NCI-H1105 (cell line): ENCODE results near the gene HS3ST2.
"Not testable (repeated sequence)": the region's sequence is repeated elsewhere in the genome, so short reads cannot be mapped to it uniquely, and the experiment has no call there.

Experiments used
- DNase-seq: peaks from one replicate; lab custom pipeline; 2025; lab: John Stamatoyannopoulos, UW

HS3ST2 gene

GRCh38 chr16:22878955-22879354, 65.0 kb downstream of the HS3ST2 start:
- DNase-seq: no peak

- no peak for DNase-seq
Measured at GRCh38 chr16:22879466-22879865, 65.5 kb downstream of the HS3ST2 start.

GRCh38 chr16:22882981-22883380, 69.0 kb downstream of the HS3ST2 start:
- DNase-seq: no peak

GRCh38 chr16:22885951-22886350, 72.0 kb downstream of the HS3ST2 start:
- no peak for DNase-seq

GRCh38 chr16:22886927-22887326, 73.0 kb downstream of the HS3ST2 start:
- no peak for DNase-seq

GRCh38 chr16:22887445-22887844, 73.5 kb downstream of the HS3ST2 start:
- no peak for DNase-seq

GRCh38 chr16:22888791-22889190, 74.8 kb downstream of the HS3ST2 start:
- no peak for DNase-seq

GRCh38 chr16:22890976-22891375, 77.0 kb downstream of the HS3ST2 start:
- peak; percentile 71 for DNase-seq

- no peak for DNase-seq
Measured at GRCh38 chr16:22897184-22897583, 83.2 kb downstream of the HS3ST2 start.

GRCh38 chr16:22898131-22898530, 84.2 kb downstream of the HS3ST2 start:
- peak; percentile 59 for DNase-seq

GRCh38 chr16:22898874-22899348, 84.9 kb downstream of the HS3ST2 start:
- peak; percentile 84 for DNase-seq

- not testable (repeated sequence) for DNase-seq
Measured at GRCh38 chr16:22899567-22899966, 85.6 kb downstream of the HS3ST2 start.

- no peak for DNase-seq
Measured at GRCh38 chr16:22900863-22901262, 86.9 kb downstream of the HS3ST2 start.

- DNase-seq: no peak
Measured at GRCh38 chr16:22901563-22901962, 87.6 kb downstream of the HS3ST2 start.

GRCh38 chr16:22903716-22904115, 89.8 kb downstream of the HS3ST2 start:
- DNase-seq: no peak

GRCh38 chr16:22912654-22913053, 98.7 kb downstream of the HS3ST2 start:
- no peak for DNase-seq

- no peak for DNase-seq
Measured at GRCh38 chr16:22915003-22915402, 101.0 kb downstream of the HS3ST2 start.

- no peak for DNase-seq
Measured at GRCh38 chr16:22923491-22923890, 109.5 kb downstream of the HS3ST2 start.

- peak; percentile 80 for DNase-seq
Measured at GRCh38 chr16:22924492-22924891, 110.5 kb downstream of the HS3ST2 start.

- no peak for DNase-seq
Measured at GRCh38 chr16:22926105-22926751, 112.3 kb downstream of the HS3ST2 start.

GRCh38 chr16:22927306-22927705, 113.3 kb downstream of the HS3ST2 start:
- no peak for DNase-seq

GRCh38 chr16:22928882-22929435, 115.0 kb downstream of the HS3ST2 start:
- no peak for DNase-seq

GRCh38 chr16:22929461-22929860, 115.5 kb downstream of the HS3ST2 start:
- no peak for DNase-seq
